ENCODE results near the gene IVNS1ABP. TPM values are rescaled to one million over a fixed set of nuclear protein-coding genes. Genes with fewer than 3 reads are reported as not detected.
"Not testable (repeated sequence)": the region's sequence is repeated elsewhere in the genome, so short reads cannot be mapped to it uniquely, and the experiment has no call there.

Gene IVNS1ABP
- total RNA-seq = 34.8 and 72.7 TPM in 2 replicates

DNA sequence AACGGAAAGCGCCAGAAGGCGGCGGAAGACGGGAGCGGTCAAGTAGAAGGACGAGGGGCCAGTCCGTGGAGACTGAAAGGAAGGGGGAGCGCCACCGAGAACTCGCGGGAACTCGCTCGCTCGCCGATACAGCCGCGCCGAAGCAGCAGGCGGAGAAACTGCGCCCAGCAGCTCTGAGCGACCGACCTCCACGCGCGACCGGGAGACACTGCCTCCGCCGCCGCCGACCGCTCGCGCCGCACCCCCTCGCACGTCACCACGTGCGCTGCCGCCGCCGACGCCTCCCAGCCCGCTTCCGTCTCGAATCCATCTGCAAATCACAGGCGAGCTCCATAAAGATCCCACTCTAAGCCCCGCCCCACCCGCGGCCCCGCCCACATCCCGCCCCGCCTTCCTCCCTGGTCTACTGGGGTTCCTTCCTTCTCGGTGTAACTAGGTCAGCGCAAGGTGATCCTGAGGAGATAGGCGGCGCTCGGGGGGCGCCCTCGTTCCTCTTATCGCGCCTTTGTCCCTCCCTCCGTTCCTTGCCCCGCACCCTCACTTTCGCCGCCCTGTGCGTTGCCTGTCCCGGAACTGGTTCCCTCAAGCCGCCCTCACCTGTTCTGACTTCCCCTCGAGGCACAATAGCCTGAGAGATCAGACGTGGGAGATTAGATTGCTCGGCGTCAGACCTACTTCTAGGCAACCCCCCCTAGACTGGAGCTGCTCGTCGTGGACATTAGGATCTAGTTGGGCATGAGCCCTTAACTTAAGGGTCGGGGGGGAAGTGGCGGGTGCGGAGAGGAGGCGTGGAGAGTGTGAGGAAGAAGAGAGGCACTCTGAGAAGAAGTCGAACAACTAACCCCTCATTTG, at the start of gene IVNS1ABP:
Gene IVNS1ABP, minus strand, starts transcription at position 210 of the 852 bp plus-strand sequence. CDS start 7,750 bp downstream, outside the sequence.
- H3K27me3 ChIP-seq (ENCODE audit: control insufficient read depth, insufficient read depth, low read length) = no peaks in the 10 kb centered on the region
- no peak for FAIRE-seq
- peak within 1 kb of the TSS; percentile 98 for H3K4me3 ChIP-seq (ENCODE audit: low read depth, low read length)
- no peaks in the 10 kb centered on the region for H3K36me3 ChIP-seq (ENCODE audit: control insufficient read depth, insufficient read depth, low read length)
- TF ChIP-seq, protein P1, sequence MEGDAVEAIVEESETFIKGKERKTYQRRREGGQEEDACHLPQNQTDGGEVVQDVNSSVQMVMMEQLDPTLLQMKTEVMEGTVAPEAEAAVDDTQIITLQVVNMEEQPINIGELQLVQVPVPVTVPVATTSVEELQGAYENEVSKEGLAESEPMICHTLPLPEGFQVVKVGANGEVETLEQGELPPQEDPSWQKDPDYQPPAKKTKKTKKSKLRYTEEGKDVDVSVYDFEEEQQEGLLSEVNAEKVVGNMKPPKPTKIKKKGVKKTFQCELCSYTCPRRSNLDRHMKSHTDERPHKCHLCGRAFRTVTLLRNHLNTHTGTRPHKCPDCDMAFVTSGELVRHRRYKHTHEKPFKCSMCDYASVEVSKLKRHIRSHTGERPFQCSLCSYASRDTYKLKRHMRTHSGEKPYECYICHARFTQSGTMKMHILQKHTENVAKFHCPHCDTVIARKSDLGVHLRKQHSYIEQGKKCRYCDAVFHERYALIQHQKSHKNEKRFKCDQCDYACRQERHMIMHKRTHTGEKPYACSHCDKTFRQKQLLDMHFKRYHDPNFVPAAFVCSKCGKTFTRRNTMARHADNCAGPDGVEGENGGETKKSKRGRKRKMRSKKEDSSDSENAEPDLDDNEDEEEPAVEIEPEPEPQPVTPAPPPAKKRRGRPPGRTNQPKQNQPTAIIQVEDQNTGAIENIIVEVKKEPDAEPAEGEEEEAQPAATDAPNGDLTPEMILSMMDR (IDR thresholded peaks at IDR 0.05; ENCODE audit: insufficient read depth, low read length, severe bottlenecking) = peak; percentile 62
- DNase-seq (ENCODE audit: low read depth) = peak; percentile 91

- no peaks in the 10 kb centered on the region for H3K27me3 ChIP-seq (ENCODE audit: control insufficient read depth, insufficient read depth, low read length)
- H3K36me3 ChIP-seq (ENCODE audit: control insufficient read depth, insufficient read depth, low read length) = no peaks in the 10 kb centered on the region
- TF ChIP-seq, protein P1 (IDR thresholded peaks at IDR 0.05; ENCODE audit: insufficient read depth, low read length, severe bottlenecking) = no peak
- DNase-seq (ENCODE audit: low read depth) = no peak
- FAIRE-seq = no peak
- no peak overlapping the region for H3K4me3 ChIP-seq (ENCODE audit: low read depth, low read length)
Measured at GRCh38 chr1:185365951-185366350, 48.9 kb upstream of the IVNS1ABP start.

- FAIRE-seq; DNase-seq (ENCODE audit: low read depth); H3K4me3 ChIP-seq (ENCODE audit: low read depth, low read length); H3K36me3 ChIP-seq (ENCODE audit: control insufficient read depth, insufficient read depth, low read length); H3K27me3 ChIP-seq (ENCODE audit: control insufficient read depth, insufficient read depth, low read length): not testable (repeated sequence)
Measured at GRCh38 chr1:185364528-185364927, 47.5 kb upstream of the IVNS1ABP start.

GRCh38 chr1:185363205-185363604, 46.2 kb upstream of the IVNS1ABP start:
- Histone ChIP-seq H3K27me3 (ENCODE audit: control insufficient read depth, insufficient read depth, low read length) (no peaks in the 10 kb centered on the region), H3K36me3 (ENCODE audit: control insufficient read depth, insufficient read depth, low read length) (no peaks in the 10 kb centered on the region), H3K4me3 (ENCODE audit: low read depth, low read length) (no peak overlapping the region)
- no peak for DNase-seq (ENCODE audit: low read depth)
- FAIRE-seq = no peak
- TF ChIP-seq, protein P1 (IDR thresholded peaks at IDR 0.05; ENCODE audit: insufficient read depth, low read length, severe bottlenecking) = no peak

GRCh38 chr1:185360714-185361113, 43.7 kb upstream of the IVNS1ABP start:
- no peaks in the 10 kb centered on the region for H3K27me3 ChIP-seq (ENCODE audit: control insufficient read depth, insufficient read depth, low read length)
- FAIRE-seq (no peak), DNase-seq (ENCODE audit: low read depth) (peak; percentile 48)
- TF ChIP-seq, protein P1 (IDR thresholded peaks at IDR 0.05; ENCODE audit: insufficient read depth, low read length, severe bottlenecking) = no peak
- no peak overlapping the region for H3K4me3 ChIP-seq (ENCODE audit: low read depth, low read length)
- no peaks in the 10 kb centered on the region for H3K36me3 ChIP-seq (ENCODE audit: control insufficient read depth, insufficient read depth, low read length)

DNA sequence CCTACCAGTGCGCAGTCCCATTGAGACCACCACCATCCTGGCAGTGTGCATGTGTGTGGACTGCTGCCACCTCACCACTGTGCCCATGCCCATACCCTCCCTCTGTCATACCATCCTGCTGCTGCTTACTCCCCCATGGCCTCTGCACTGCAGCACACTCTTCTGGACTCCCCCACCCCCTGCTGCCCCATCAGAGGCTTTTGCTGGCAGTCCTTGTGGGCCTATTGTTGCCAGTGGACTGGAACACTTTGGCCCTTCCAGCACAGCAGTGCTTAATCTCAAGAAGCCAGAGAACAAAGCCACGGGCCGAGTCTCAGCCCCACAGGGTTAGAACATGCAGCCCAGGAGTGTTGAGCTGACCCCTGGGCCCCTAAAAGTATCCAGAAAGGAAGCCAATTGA, 41.9 kb upstream of the IVNS1ABP start:
- DNase-seq (ENCODE audit: low read depth) (no peak), FAIRE-seq (no peak)
- TF ChIP-seq, protein P1 (IDR thresholded peaks at IDR 0.05; ENCODE audit: insufficient read depth, low read length, severe bottlenecking) = no peak

More for the DNA sequence above, 41.9 kb upstream of the IVNS1ABP start:
- no peaks in the 10 kb centered on the region for H3K27me3 ChIP-seq (ENCODE audit: control insufficient read depth, insufficient read depth, low read length)
- H3K36me3 ChIP-seq (ENCODE audit: control insufficient read depth, insufficient read depth, low read length) = no peaks in the 10 kb centered on the region
- H3K4me3 ChIP-seq (ENCODE audit: low read depth, low read length) = no peak overlapping the region
